ENCODE measurements around the gene TRHDE.
"Not testable (repeated sequence)": the region's sequence is repeated elsewhere in the genome, so short reads cannot be mapped to it uniquely, and the experiment has no call there.

DNA sequence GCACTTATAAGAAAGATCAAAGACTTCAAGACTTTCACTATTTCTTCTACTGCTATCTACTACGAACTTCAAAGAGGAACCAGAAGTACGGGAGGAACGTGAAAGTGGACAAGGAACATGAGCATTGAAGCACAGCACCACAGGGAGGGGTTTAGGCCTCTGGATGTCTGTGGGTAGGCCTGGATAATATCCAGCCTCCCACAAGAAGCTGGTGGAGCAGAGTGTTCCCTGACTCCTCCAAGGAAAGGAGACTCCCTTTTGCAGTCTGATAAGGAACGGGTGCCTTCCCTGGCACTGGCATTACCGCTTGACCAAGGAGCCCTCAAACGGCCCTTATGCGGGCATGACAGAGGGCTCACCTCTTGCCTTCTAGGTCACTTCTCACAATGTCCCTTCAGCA, 388.0 kb downstream of the TRHDE start:
- TF ChIP-seq, protein P1, sequence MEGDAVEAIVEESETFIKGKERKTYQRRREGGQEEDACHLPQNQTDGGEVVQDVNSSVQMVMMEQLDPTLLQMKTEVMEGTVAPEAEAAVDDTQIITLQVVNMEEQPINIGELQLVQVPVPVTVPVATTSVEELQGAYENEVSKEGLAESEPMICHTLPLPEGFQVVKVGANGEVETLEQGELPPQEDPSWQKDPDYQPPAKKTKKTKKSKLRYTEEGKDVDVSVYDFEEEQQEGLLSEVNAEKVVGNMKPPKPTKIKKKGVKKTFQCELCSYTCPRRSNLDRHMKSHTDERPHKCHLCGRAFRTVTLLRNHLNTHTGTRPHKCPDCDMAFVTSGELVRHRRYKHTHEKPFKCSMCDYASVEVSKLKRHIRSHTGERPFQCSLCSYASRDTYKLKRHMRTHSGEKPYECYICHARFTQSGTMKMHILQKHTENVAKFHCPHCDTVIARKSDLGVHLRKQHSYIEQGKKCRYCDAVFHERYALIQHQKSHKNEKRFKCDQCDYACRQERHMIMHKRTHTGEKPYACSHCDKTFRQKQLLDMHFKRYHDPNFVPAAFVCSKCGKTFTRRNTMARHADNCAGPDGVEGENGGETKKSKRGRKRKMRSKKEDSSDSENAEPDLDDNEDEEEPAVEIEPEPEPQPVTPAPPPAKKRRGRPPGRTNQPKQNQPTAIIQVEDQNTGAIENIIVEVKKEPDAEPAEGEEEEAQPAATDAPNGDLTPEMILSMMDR (conservative IDR thresholded peaks at IDR 0.05 in 1 of 2, IDR thresholded peaks at IDR 0.05 in 1 of 2; ENCODE audit: low read depth in 1 of 2, low read length in 2 of 2), result not testable (repeated sequence)
- TF ChIP-seq EZH2 (IDR thresholded peaks at IDR 0.05; ENCODE audit: low read length, missing control alignments), result not testable (repeated sequence)

Data from fibroblast of lung (primary cell).